NCI-H2171 (cell line): ENCODE data around the gene KAZN.
A peak's percentile ranks its signal among the peaks of the same experiment; 100 is the strongest.

Source experiments
- DNase-seq: peaks from one replicate; lab custom pipeline; 2025; lab: John Stamatoyannopoulos, UW

KAZN gene

DNA sequence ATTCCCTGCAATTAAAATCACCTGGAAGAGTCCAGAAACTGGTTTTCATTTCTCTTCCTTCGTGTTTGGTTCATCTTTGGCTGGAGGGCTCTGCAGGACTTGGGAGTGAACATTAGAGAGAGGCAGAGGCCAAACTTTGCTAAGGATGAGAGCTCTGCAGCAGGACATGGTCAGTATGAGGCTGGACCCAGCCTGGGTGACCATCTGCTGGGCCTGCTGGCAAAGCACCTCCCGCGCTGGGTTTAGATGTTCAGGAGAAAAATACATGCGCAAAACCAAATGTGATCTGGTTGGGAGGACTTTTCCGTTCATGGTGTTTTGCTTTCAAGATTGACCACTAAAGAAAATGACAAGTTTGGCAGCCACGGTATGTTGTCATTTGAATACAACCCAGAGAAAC is 15.9 kb downstream of the KAZN start:
- no peak for DNase-seq

DNA sequence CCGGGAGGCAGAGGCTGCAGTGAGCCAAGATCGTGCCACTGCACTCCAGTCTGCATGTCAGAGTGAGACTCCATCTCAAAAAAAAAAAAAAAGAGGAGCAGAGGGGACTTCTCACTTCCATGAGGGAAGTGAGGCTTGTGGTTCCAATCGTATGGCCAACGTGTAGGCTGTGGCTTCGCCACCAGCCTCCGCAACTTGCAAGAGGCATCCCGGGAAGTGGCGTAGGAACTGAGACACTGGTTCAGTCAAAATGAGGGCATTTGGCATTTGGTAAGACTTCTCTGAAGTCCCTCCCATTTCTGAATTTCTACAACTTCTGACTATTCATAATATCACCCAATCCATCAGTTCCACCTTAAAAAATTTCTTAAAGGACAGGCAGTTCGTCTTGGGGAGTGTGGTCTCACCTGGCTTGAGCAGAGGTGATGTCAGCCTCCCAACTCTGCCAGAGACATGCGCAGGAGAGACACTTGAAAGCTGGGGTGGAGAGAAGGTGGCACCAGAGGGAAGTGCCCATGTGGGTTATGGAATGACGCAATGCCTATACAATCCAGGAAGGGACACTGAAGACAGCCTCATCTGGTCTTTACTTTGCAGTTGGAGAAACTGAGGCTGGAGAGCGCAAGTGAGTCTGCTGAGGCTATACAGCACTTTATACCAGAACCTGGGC is 17.2 kb downstream of the KAZN start:
- DNase-seq, result no peak

DNA sequence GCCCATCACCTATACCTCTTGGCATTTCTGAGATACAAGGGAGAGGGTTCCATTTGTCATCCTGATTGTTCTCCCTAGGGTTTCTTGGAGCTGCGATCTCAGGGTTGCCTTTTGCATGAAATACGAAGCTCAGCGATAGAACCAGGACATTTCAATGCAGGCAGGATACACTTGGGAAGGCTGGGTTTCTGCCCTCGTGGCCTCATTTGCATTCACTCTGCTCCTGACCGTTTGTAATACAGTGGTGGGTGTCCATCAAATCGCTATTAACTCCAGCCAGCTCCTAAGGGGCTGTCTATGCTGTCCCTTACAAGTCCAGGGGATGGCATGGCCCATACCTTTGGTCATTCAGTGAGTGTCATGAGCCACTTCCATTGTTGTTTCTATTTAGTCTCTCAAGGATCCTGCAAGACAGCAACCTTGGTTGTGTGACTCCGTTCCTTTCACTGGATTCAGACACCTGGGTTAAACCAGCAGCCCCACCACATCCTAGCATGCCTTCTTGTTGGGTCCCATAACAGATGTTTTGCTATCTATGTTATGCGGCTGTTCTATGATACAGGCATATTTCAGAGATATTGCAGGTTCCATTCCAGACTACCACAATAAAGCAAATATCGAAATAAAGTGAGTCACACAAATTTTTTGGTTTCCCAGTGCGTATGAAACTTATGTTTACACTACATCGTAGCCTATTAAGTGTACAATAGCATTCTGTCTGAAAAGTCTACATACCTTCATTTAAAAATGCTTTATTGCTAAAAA is 18.3 kb downstream of the KAZN start:
- DNase-seq, result no peak

DNA sequence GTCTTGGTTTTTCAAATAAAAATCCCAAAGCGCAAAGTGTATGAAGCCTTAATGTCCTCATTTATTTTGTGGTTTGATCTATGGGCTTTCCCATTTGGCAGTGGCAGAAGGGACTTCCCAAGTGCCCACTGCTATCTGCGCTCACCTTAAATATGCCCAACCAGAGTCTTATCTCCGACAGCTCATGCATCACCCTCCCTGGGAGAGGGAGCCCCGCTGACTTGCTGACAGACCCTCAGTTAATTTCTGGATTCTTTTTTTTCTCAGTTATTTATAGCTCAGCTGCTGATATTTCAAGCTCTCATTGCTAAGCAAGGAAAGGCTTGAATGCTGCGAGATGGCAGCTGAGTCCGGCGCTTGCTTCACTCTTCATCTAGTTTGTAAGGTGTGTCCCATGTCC is 19.3 kb downstream of the KAZN start:
- DNase-seq, result no peak

DNA sequence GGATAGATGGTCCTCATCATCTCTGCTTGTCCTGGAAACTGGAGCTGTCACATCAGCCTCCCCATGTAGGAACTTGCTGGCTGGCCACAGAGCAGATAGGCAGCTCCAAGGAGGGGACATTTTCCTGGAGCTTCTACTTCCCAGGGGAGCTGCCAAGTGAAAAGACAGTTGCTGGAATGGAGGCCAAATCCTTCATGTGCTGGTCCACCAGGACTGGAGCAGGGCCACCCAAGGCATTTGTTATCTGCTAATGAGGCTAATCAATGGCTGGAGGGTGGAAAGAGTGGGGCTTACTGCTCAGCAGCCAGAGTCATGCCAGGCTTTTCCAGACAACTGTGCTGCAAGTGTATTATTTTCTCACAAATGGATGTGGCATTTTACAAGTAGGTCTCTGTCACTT is 22.5 kb downstream of the KAZN start:
- DNase-seq, result no peak

DNA sequence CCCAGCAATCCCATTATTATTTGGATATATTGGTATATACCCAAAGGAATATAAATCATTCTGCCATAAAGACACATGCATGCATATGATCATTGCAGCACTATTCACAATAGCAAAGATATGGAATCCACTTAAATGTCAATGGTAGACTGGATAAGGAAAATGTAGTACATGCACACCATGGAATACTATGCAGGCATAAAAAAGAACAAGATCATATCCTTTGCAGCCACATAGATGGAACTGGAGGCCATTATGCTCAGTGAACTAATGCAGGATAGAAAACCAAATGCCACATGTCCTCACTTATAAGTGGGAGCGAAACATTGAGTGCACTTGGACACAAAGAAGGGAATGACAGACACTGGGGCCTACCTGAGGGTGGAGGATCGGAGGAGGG is 24.6 kb downstream of the KAZN start:
- DNase-seq, result no peak

DNA sequence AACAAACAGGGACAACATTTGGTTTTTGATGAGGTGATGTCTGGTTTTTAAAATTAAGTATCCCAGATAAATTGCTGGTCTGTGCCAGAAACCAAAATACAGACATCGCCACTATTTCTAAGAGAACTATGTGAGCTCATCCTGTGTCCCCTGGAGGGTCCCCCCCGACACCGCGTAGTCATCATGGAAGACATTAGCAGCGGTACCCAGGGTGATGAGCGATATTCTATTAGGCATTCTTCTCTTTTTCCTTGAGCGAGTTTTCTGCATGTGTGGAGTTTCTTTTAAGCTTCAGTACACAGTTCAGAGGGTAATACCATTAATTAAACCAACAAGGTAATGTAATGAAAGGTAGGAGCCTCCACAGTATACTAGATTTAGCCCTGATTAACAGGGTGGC is 26.5 kb downstream of the KAZN start:
- DNase-seq, result no peak

DNA sequence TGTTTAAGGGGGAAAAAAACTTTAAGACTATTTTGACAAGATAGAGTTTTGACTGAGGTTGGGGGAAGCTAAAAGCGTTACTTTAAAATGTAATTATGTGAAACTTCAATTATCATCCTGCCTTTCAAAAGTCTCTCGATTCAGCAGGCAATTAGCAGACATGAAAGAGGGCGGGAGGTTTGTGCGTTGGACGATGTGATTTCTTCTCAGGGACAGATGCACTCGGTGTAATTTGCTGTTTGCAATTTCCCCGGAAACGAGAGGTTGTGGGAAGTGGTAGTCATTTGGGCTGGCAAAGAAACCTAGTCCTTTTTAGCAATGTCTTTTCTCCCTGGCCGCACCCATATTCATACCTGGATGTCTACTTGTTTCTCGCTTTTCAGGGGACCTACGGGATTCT is 27.1 kb downstream of the KAZN start:
- peak; percentile 3 for DNase-seq

DNA sequence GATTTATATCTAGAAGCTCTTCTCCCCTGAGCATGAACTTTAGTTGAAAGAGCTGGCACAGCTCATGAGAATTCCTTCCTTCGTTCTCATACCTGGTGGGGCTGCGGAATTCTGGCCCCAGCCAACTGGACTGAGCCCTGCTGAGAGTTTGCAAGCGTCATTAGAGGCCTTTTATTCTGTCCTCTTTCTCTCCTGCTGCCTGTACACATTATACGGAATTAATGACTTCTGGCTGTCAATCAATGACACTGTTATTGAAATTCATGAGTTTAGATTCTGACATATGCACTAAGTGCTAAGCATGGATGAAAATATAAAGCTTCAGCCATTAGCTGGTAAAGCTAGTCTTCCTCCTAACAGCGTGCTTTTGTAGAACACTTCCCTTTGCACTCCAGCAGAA is 27.5 kb downstream of the KAZN start:
- DNase-seq, result no peak

DNA sequence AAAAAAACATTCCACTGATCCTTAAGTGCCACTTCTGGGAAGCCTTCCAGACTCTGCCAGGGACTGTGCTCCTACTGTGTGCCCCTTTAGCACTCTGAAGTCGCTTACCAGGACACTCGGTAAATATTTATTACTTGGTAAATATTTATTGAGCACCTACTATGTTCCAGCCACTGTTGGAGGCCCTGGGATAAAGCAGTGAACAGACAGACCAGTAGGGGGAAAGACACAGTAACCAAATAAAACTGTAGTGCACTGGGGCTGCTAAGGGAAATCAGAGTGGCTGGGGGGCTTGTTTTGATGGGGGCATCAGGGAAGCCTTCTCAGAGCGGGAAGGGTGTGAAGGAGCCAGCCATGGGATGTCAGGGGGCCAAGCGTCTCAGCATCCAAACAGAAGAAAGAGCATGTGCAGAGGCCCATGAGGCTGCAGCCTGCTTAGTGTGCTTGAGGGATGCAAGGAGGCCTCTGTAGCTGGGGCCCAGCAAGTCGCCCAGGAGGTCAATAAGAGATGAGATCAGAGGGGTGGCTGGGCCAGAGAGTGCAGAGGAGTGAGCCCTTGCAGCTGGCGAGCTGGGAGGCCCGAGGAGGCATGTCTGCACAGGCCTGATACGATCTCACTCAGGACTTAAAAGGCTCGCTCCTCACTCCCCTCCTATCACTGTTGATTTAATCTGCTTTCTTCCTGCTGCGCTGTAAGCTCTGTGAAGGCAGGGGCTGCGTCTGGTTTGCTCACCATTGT is 28.6 kb downstream of the KAZN start:
- DNase-seq, result no peak

DNA sequence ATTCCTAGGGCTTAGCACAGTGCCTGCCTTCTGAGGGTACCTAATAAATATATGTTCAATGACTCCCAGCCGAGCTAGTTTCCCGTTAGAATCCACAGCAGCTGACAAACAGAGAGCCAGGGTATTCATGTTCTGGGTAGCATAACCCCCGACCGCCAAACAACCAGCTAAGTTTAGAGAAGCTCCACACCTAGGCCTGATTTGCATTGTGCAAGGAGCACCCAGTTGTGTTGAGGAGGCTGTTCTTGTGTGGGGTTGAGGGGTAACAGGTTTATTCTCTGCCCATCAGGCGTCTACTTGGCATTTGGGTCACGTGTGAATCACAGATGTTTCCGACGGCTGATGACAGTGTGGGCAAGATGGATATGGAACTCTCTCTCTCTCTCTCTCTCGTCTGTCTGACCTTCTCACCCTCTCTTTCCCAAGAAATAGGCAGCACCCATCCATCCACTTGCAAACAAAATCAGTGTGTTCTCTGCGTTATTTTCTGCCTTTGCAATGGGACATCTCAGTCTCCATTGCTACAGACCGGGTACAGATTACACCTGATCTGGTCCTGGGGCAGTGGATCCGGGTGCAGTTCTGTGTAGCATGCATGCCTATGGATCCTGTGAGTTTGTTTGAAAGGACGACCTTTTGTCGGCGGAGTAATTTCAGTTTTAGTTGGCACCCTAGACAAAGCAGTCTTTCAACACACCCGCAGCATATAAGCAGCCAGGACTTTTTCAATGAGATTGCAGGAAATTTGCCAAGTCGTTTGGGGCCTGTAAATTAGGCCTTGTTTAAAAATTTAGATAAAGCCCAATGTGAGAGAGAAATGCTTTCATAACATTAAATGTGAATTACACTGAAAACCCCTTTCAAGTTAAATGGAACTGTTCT is 29.4 kb downstream of the KAZN start:
- DNase-seq, result no peak

DNA sequence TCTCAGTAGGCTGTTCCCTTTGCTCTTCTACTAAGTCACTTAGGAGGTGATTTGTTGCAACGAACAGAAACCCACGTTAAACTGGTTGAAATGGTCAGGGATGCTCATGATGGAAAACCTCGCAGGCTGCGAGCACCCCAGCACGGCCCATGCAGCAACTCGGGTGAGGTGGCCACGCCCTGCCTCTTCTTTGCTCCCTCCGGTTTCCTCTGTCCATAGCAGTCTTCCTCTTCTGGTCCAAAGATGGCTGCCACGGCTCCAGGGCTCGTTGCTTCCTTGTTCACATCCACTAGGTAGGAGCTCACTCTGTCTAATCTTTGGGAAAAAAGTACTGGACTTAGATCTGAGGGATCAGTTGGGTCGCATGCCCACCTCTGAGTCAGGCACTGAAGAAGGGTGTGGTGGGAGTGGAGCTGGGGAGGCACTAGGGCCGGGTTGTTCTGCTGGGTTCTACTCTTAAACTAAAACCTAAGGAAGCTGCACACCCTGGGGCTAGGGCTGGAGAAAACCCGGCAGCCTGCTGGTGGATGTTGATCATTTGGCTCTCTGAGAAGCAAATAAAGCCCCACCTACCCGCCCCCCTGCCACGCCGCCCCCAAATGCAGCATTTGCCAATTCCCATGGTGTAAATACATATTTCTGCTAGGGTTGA is 31.0 kb downstream of the KAZN start:
- no peak for DNase-seq

DNA sequence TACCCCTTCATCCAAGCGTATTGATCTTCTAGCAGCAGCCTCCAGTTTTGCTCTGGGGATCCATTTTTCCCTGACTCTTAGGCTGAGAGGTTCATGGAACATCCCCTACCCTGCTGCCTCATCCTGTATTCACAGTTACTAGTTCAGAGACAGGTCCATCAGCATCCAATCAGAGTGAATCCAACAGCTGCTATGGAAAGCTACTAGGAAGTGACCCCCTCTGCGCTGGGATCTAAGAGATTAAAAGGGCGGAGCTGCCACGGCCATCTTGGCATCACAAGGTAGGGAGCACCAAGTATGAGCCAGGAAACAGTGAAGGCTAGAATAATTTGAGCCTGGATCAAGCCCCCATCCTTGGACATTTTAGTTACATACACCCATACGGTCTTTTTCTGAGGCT is 32.5 kb downstream of the KAZN start:
- no peak for DNase-seq

DNA sequence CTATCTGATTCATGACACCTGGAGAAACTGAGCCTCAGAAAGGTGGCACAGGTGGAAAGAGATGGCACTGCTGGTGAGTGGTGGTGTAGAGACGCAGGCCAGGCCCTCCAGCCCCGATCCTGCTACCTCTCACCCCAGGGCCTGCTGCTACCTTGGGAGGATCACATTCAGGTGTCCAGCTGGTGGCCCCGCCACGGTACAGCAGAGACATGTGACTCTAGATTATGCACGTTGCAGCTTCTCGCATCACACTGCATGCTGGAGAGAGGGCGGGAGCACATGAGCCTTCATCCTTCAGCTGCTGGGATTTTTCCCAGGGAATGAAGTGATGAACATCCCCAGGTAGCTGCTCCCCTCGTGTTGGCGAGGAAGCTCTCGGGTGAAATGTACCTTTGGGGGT is 32.9 kb downstream of the KAZN start:
- no peak for DNase-seq

DNA sequence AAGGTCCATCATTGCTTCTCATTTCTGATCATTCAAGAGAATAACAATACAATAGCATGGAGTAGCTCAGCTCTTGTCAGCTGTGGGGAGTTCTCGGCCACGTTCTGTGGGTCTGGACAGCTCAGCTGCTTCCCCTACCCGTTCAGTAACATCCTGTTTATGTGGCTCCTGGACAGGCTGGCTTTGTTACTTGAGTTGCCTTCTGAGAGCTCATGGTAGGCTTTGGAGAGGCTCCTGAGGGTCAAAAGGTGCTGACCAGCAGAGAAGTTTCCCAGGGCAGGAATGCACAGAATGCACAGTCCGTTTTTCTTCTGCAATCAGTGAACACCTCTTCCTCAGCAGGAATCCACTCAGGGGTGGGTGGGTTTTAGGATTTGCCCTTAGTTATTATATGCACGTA is 36.0 kb downstream of the KAZN start:
- no peak for DNase-seq

DNA sequence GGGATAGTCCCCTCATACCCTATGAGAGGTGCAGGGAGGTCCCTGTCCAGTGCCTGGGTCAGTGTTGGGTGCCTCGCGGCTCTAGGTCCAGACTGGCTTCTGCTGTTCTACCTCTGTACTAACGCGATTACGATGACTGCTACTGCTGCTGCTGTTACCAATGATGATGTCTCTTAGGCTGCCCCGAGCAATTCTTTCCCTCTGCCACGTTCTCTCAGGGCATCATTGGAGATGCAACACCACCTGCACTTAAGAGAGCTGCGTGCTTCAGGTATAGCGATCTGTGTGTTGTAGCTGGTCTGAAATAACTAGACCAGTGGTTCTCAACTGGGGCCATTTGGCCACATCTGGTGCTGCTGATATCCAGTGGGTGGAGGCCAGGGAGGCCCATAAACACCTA is 36.9 kb downstream of the KAZN start:
- DNase-seq, result no peak

DNA sequence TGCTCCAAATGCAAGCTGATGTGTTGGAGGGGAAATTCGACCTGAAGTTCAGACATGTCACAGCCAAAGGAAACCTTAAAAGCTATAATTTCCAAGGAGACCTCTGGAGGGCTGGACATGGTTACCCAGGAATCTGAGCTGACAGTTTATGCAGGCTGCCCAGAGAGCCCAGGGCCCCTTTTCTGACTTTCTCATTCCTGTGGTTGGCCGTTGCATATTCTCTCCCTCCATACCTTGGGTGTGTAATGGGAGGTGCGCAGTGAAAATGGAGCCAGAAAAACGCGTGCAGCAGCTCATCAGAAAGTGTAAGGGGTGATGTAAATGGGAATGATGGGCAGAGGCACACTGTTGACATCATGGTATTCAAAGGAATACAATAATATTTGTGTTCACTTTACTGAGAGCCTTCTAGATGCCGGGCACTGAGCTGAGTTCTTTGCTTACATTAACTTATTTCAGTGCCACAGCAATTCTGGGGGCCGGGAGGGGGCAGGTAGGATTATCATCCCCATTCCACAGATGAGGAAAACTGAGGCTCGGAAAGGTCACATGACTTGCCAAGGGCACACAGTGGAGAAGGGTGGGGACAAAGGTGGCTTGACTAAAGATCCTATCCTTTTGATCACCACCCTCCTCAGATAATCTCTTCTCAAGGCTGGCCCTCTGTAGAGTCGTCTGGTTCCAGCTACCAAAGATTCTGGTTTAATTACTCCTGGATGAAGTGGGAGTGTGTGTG is 38.6 kb downstream of the KAZN start:
- no peak for DNase-seq

DNA sequence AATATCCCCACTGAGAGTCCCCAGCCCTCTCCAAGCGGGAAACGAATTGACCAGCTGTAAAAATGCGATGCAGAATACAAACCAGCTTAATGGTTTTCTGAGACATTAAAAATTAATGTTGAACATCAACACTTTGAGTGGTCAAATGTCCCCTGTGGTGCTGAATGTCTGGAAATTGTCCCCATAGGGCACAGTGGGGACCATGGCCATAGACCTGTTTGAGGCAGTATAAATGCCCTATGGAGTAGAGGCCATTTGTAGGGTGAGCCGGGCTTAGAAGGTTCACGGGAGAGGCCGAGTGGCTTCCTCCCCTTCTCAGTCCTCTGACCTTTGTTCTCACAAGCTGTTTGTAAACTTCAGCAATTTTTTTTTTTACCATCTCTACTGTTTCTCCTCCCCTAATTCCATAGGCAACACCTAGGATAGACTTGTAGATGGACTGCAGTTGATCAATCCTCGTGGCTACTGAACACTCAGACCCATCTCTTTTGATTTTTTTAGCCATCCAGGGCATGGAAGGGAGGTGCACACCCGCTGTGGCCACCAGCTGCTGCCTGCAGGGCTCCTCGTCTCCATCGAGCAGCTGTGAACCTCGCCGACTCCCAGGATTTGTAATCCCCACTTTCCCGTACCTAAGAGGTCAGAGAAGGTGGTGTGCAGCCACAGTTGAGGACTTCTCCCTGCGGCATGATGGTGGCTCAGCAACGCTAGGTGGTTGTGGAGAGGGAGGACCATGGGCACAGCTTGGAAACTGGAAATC is 41.0 kb downstream of the KAZN start:
- no peak for DNase-seq

DNA sequence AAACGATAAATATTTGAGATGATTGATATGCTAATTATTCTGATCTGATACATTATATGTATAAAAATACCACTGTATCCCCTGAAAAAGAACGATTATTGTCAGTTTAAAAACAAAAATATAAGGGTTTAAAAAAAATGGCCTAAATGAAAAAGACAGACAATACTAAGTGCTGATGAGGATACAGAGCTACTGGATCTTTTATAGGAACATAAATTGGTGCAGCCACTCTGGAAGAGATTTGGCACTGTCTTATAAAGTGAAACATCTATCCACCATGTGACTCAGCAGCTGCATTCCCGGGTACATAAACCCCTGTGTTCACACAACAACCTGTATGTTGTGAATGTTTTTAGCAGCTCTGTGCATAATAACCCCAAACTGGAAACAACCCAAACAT is 44.2 kb downstream of the KAZN start:
- DNase-seq, result no peak

DNA sequence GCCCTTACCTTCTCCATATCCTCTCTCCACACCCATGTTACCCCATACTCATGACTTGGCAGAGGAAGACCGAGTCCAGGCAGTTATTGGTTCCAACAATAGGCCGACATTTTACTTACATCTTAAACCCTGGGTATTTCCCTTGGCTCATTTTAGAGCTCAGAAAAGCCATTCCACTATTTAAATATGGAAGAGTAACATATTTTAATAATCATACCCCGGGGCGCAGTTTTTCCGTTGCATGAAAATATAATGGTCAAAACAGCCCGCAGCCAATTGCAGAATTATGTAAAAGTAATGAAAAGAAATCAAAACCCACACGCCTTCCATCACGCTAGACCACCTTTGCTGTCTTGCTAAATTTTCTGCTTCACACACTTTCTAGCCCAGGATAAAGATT is 48.5 kb downstream of the KAZN start:
- DNase-seq, result no peak
